ENCODE results near the gene PTPRM. TPM values are rescaled to one million over a fixed set of nuclear protein-coding genes. Genes with fewer than 3 reads are reported as not detected.
A peak's percentile ranks its signal among the peaks of the same experiment; 100 is the strongest.

Gene PTPRM
- total RNA-seq, 4 donors from 2014 or later = 170 to 198 (median 182) TPM

- WGBS, 2 donors = 93% methylated on average over 7 of the region's 7 CpGs
Observed at GRCh38 chr18:8279781-8280330, 712.7 kb downstream of the PTPRM start.

GRCh38 chr18:8283891-8284585 lies 716.9 kb downstream of the PTPRM start:
- no peaks in the 10 kb centered on the region for H3K36me3 ChIP-seq
- H3K27me3 ChIP-seq = no peaks in the 10 kb centered on the region
- peak overlapping the region; percentile 57 to 95 (median 74) for H3K27ac ChIP-seq
- intact Hi-C loops (cut with DNase I) = no loop called here
- no peak for TF ChIP-seq CTCF (IDR thresholded peaks at IDR 0.05)
- TF ChIP-seq POLR2A (IDR thresholded peaks at IDR 0.05) = no peak
- WGBS, 2 donors = 11 to 15% methylated on average over 3 of the region's 3 CpGs
- H3K4me3 ChIP-seq (replicated peaks in 1 of 3) = no peak overlapping the region
- peaks cover 40 to 45% of the 10 kb centered on the region in 2 donors for H3K4me1 ChIP-seq
- no peaks in the 10 kb centered on the region for H3K9me3 ChIP-seq
- no peak for DNase-seq

More at GRCh38 chr18:8279781-8280330, 712.7 kb downstream of the PTPRM start:
- Histone ChIP-seq H3K36me3 (no peaks in the 10 kb centered on the region), H3K9me3 (no peaks in the 10 kb centered on the region), H3K27me3 (no peaks in the 10 kb centered on the region), H3K4me1 (peaks cover 25 to 30% of the 10 kb centered on the region in 2 donors), H3K4me3 (replicated peaks in 1 of 3) (no peak overlapping the region), H3K27ac (peak overlapping the region in 1 of 3 donors; percentile 50)
- no peak for TF ChIP-seq POLR2A (IDR thresholded peaks at IDR 0.05)
- no peak for TF ChIP-seq CTCF (IDR thresholded peaks at IDR 0.05)
- no peak for DNase-seq
- intact Hi-C loops (cut with DNase I) = no loop called here

- Histone ChIP-seq H3K27ac (peak overlapping the region in 2 of 3 donors; percentile 22 to 95), H3K36me3 (no peaks in the 10 kb centered on the region), H3K4me1 (peaks cover 50 to 56% of the 10 kb centered on the region in 2 donors), H3K4me3 (replicated peaks in 1 of 3) (no peak overlapping the region), H3K9me3 (no peaks in the 10 kb centered on the region), H3K27me3 (no peaks in the 10 kb centered on the region)
- 52 to 59% methylated on average over 2 of the region's 2 CpGs for WGBS, 2 donors
- intact Hi-C loops (cut with DNase I) = no loop called here
- peak in 1 of 2 donors; percentile 13 for DNase-seq
- TF ChIP-seq POLR2A (IDR thresholded peaks at IDR 0.05) (no peak), CTCF (IDR thresholded peaks at IDR 0.05) (no peak)
Observed at GRCh38 chr18:8286303-8286702, 719.2 kb downstream of the PTPRM start.

GRCh38 chr18:8287196-8287885 lies 720.2 kb downstream of the PTPRM start:
- H3K4me3 ChIP-seq (replicated peaks in 1 of 3) = no peak overlapping the region
- H3K27ac ChIP-seq = peak overlapping the region; percentile 83 to 95 (median 83)
- intact Hi-C loops (cut with DNase I) = no loop called here
- WGBS, 2 donors = 95 to 97% methylated on average over 2 of the region's 2 CpGs
- H3K27me3 ChIP-seq = no peaks in the 10 kb centered on the region
- H3K4me1 ChIP-seq = peaks cover 50 to 56% of the 10 kb centered on the region in 2 donors
- H3K9me3 ChIP-seq = no peaks in the 10 kb centered on the region
- H3K36me3 ChIP-seq = no peaks in the 10 kb centered on the region
- DNase-seq = no peak
- no peak for TF ChIP-seq POLR2A (IDR thresholded peaks at IDR 0.05)
- TF ChIP-seq CTCF (IDR thresholded peaks at IDR 0.05) = no peak
